Measurements from ENCODE around the gene MAP2K5.

Gene MAP2K5

GRCh38 chr15:67818464-67818863 is 276.0 kb downstream of the MAP2K5 start:
- TF ChIP-seq CTCF (IDR thresholded peaks at IDR 0.05; ENCODE audit: insufficient read depth, low read length, missing control alignments), result no peak
- POLR2A ChIA-PET, result no interaction called here
- DNase-seq (ENCODE audit: low read depth, low spot score), result no peak
- H3K4me3 ChIP-seq (ENCODE audit: low read depth, low read length), result no peak overlapping the region
- CTCF ChIA-PET, result no interaction called here

- H3K4me3 ChIP-seq (ENCODE audit: low read depth, low read length), result no peak overlapping the region
- ChIA-PET CTCF (interaction anchor here (1.5 kb wide), 1 partner anchor 13 kb away, joined by 3 read pairs; no protein-coding TSS in a partner anchor), POLR2A (no interaction called here)
- TF ChIP-seq CTCF (IDR thresholded peaks at IDR 0.05; ENCODE audit: insufficient read depth, low read length, missing control alignments), result no peak
- no peak for DNase-seq (ENCODE audit: low read depth, low spot score)
Measured at GRCh38 chr15:67819636-67820035, 277.1 kb downstream of the MAP2K5 start.

GRCh38 chr15:67820122-67820991 is 277.9 kb downstream of the MAP2K5 start:
- DNase-seq (ENCODE audit: low read depth, low spot score), result no peak
- H3K4me3 ChIP-seq (ENCODE audit: low read depth, low read length), result no peak overlapping the region
- CTCF ChIA-PET, result interaction anchor here (1.5 kb wide), 1 partner anchor 12 kb away, joined by 3 read pairs; no protein-coding TSS in a partner anchor
- POLR2A ChIA-PET, result no interaction called here
- TF ChIP-seq CTCF (IDR thresholded peaks at IDR 0.05; ENCODE audit: insufficient read depth, low read length, missing control alignments), result no peak

GRCh38 chr15:67820992-67821783 is 278.7 kb downstream of the MAP2K5 start:
- ChIA-PET CTCF (interaction anchor here (1.5 kb wide), 1 partner anchor 12 kb away, joined by 3 read pairs; no protein-coding TSS in a partner anchor), POLR2A (no interaction called here)

GRCh38 chr15:67821784-67822440 is 279.4 kb downstream of the MAP2K5 start:
- no peak for TF ChIP-seq CTCF (IDR thresholded peaks at IDR 0.05; ENCODE audit: insufficient read depth, low read length, missing control alignments)
- ChIA-PET CTCF (no interaction called here), POLR2A (no interaction called here)
- no peak overlapping the region for H3K4me3 ChIP-seq (ENCODE audit: low read depth, low read length)
- DNase-seq (ENCODE audit: low read depth, low spot score), result no peak

More at GRCh38 chr15:67820992-67821783, 278.7 kb downstream of the MAP2K5 start:
- no peak for DNase-seq (ENCODE audit: low read depth, low spot score)
- H3K4me3 ChIP-seq (ENCODE audit: low read depth, low read length), result no peak overlapping the region
- no peak for TF ChIP-seq CTCF (IDR thresholded peaks at IDR 0.05; ENCODE audit: insufficient read depth, low read length, missing control alignments)

Measured in AG04449 (cell line).